Heart left ventricle (tissue), 16 donors: ENCODE measurements around the gene PIGP. TPM values are rescaled to one million over a fixed set of nuclear protein-coding genes. Genes with fewer than 3 reads are reported as not detected.

ENCODE experiments used
- ATAC-seq, 4 donors: fragments of 200-7000 bp; cut with Tn5 transposase; one replicate each; pipeline ENCODE4 v1.9.1; 2020 to 2022; ENCODE audit warnings: moderate library complexity in 4 of 4, mild to moderate bottlenecking in 3 of 4, moderate number of reproducible peaks in 1 of 4
- DNase-seq, 5 donors: peaks; one replicate each; pipeline ENCODE4 v3.0.0-alpha.2; 2020
- H3K27ac ChIP-seq, 12 donors: fragments of 200-600 bp; sonication (generic) in 4 of 12; one replicate each; pipeline versions ENCODE4 v1.5.0 to v1.8.0; 2016 to 2022; ENCODE audit warnings: mild to moderate bottlenecking in 2 of 12
- H3K27me3 ChIP-seq, 9 donors: fragments of 200-600 bp; sonication (generic) in 2 of 9; one replicate each; pipeline versions ENCODE4 v1.5.1 to v1.8.0; 2016 to 2022; ENCODE audit warnings: mild to moderate bottlenecking in 3 of 9
- H3K36me3 ChIP-seq, 9 donors: fragments of 200-600 bp; sonication (generic) in 2 of 9; one replicate each; pipeline versions ENCODE4 v1.5.0 to v1.8.0; 2018 to 2022; ENCODE audit warnings: mild to moderate bottlenecking in 2 of 9
- H3K4me1 ChIP-seq, 12 donors: fragments of 200-600 bp; sonication (generic) in 4 of 12; one replicate each; pipeline versions ENCODE4 v1.5.0 to v1.8.0; 2016 to 2022; ENCODE audit warnings: mild to moderate bottlenecking in 3 of 12
- H3K4me3 ChIP-seq, 12 donors: fragments of 200-600 bp; sonication (generic) in 4 of 12; one replicate each; pipeline versions ENCODE4 v1.5.0 to v1.8.0; 2017 to 2022; ENCODE audit warnings: mild to moderate bottlenecking in 9 of 12, moderate library complexity in 4 of 12
- H3K9me3 ChIP-seq, 12 donors: fragments of 200-600 bp; sonication (generic) in 4 of 12; one replicate each; pipeline versions ENCODE4 v1.5.0 to v1.8.0; 2016 to 2022; ENCODE audit warnings: mild to moderate bottlenecking in 1 of 12
- POLR2A ChIP-seq, 2 donors: fragments of 450-650 bp; IDR thresholded peaks; one replicate each; pipeline ENCODE4 v1.6.1; 2017; ENCODE audit warnings: antibody characterized with exemption in 2 of 2, mild to moderate bottlenecking in 2 of 2, moderate library complexity in 2 of 2
- WGBS, 4 donors: extraction: QIAGEN DNeasy Blood & Tissue Kit in 2 of 4; methylation state at CpG; one replicate each; pipeline versions ENCODE4 v1.1.5 to v1.1.7; 2013 to 2018; 5-methylcytosine and 5-hydroxymethylcytosine counted together
- intact Hi-C, 10 donors: fragments of 100-400 bp; cut with DNase I; formaldehyde crosslinking; loops; one replicate each; pipeline versions ENCODE4 v1.11.1 to v1.14.2; 2022
- polyA plus RNA-seq, 2 donors: library from polyadenylated mRNA; stranded (reverse); fragments of 200-250 nt; gene quantifications; one replicate each; pipeline ENCODE4 v1.2.3, GENCODE V29; 2013
- total RNA-seq, 9 donors: library from RNA; depleted of rRNA in 2 of 9; stranded (reverse); fragments of >200 nt in 2 of 9; fragmentation: NEBNext Ultra II Directional in 3 of 9; extraction: Animal tissue kit (Norgen Biotek cat#: 25700) in 3 of 9; gene quantifications; one replicate each; pipeline versions ENCODE4 v1.1.0 to v1.2.4, GENCODE V29; 2016 to 2023
- TF ChIP-seq, protein P1 (sequence below), 12 donors: fragments of 200-600 bp; sonication (generic) in 4 of 12; IDR thresholded peaks; one replicate each; pipeline versions ENCODE4 v1.5.0 to v1.8.0; 2018 to 2022; ENCODE audit warnings: antibody characterized with exemption in 12 of 12, mild to moderate bottlenecking in 5 of 12
- donor health status: ischemic (EF 13 %, LVEDD 7.1; RV severe dilation, severe dysfunction).
- donor health status: healthy with polysubstance abuse.
- donor health status: DM: no; HTN: yes; CAD: no.
- donor health status: DM: no; HTN: no; CAD: no.
- donor health status: ischemic (EF 25% LVEDD 6.9; RV normal size, moderate dysfunction).
- donor health status: ischemic (EF 25% LVEDD 5.7; RV mildly dilated, moderate dysfunction).
- donor health status: healthy.
- donor health status: DM: yes; HTN: yes; CAD: no.
- donor health status: ischemic (EF 35%, LVEDD 5.7; RV mildly dilated, moderate dysfunction).
- donor health status: nonischemic (EF 11% LVEDD 7.7; RV severe dilation, severe dysfunction).
- donor health status: DM: yes; HTN: yes; CAD: no.
- donor health status: PGD.
- donor health status: ischemic (EF 29% LVEDD 5.4; RV normal size, mild dysfunction).
- donor health status: nonischemic (EF 23%, LVEDD 6.1; RV moderate dilation, normal function).

Gene PIGP
- total and polyA plus RNA-seq, 11 donors: 30.7 to 44.9 (median 37.1) TPM

DNA sequence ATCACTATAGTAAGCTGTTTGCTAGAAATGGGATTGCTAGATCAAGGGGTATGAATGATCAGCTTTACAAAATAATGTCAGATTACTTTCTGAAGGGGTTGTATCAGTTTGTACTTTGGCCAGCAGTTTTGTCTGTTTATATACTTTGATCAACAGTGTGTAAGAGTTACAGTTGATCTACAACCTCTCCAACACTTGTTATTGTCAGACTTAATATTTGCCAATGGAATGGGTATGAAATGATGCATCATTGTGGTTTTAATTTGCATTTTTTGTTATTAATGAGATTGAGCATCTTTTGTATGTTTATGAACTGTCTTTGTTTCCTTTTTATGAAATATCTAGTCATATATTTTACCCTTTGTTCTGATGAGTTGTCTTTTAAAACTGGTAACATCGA is 4.5 kb upstream of the PIGP start:
- H3K9me3 ChIP-seq: peaks cover 0 to 27% (median 0%) of the 10 kb centered on the region in 12 donors
- TF ChIP-seq, protein P1, sequence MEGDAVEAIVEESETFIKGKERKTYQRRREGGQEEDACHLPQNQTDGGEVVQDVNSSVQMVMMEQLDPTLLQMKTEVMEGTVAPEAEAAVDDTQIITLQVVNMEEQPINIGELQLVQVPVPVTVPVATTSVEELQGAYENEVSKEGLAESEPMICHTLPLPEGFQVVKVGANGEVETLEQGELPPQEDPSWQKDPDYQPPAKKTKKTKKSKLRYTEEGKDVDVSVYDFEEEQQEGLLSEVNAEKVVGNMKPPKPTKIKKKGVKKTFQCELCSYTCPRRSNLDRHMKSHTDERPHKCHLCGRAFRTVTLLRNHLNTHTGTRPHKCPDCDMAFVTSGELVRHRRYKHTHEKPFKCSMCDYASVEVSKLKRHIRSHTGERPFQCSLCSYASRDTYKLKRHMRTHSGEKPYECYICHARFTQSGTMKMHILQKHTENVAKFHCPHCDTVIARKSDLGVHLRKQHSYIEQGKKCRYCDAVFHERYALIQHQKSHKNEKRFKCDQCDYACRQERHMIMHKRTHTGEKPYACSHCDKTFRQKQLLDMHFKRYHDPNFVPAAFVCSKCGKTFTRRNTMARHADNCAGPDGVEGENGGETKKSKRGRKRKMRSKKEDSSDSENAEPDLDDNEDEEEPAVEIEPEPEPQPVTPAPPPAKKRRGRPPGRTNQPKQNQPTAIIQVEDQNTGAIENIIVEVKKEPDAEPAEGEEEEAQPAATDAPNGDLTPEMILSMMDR (IDR thresholded peaks at IDR 0.05): no peak
- no peak for TF ChIP-seq POLR2A (IDR thresholded peaks at IDR 0.05)
- no peaks in the 10 kb centered on the region for H3K27me3 ChIP-seq
- H3K4me1 ChIP-seq: peaks cover 0 to 23% (median 11%) of the 10 kb centered on the region in 12 donors
- 90 to 100% (median 98%) methylated on average over 1 of the region's 1 CpG for WGBS, 4 donors
- no peak for ATAC-seq
- no peaks in the 10 kb centered on the region for H3K36me3 ChIP-seq
- H3K27ac ChIP-seq: no peak overlapping the region
- intact Hi-C loops: loop anchor here in 2 of 10 donors (5.0 to 10.0 kb wide), 2 partner anchors 83 to 85 kb away; no protein-coding TSS in a partner anchor
- DNase-seq: no peak
- no peak overlapping the region for H3K4me3 ChIP-seq

DNA sequence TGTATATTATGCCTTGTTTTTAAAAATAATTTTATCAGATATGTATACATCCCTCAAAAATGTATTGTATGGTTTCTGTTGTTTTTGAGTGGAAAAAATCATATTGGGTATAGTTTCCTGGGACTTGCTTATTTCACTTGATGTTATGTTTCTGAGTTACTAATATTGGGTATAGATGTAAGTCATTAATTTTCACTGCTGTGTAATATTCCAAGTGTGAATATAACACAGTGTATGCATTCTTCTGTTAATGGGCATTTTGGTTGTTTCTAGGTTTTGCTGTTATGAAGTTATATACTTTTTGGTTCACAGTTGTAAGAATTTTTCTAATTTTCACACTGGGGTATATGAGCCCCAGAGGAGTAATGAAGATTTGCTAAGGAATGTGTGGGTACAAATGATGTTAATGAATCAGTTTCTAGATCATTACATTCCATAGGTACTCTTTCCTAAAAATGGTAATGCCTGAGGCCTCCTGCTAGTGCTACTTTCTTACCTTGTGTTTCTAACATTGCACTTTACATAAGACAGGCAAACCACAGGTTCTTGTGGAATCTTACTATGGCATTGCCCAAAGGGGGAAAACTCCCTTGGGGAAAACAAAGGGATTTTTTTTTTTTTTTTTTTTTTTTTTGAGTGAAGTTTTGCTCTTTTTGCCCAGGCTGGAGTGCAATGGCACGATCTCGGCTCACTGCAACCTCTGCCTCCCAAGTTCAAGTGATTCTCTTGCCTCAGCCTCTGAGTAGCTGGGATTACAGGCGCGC is 3.4 kb upstream of the PIGP start:
- no peaks in the 10 kb centered on the region for H3K36me3 ChIP-seq
- H3K27me3 ChIP-seq: no peaks in the 10 kb centered on the region
- TF ChIP-seq, protein P1 (IDR thresholded peaks at IDR 0.05): no peak
- no peak for TF ChIP-seq POLR2A (IDR thresholded peaks at IDR 0.05)
- 97 to 99% (median 98%) methylated on average over 4 of the region's 4 CpGs for whole genome bisulfite sequencing, 4 donors
- H3K27ac ChIP-seq: no peak overlapping the region
- no peak for ATAC-seq
- peaks cover 0 to 27% (median 0%) of the 10 kb centered on the region in 12 donors for H3K9me3 ChIP-seq
- peaks cover 0 to 28% (median 17%) of the 10 kb centered on the region in 12 donors for H3K4me1 ChIP-seq
- DNase-seq: no peak
- no peak overlapping the region for H3K4me3 ChIP-seq
- intact Hi-C loops: loop anchor here in 2 of 10 donors (5.0 to 10.0 kb wide), 2 partner anchors 81 to 84 kb away; no protein-coding TSS in a partner anchor

DNA sequence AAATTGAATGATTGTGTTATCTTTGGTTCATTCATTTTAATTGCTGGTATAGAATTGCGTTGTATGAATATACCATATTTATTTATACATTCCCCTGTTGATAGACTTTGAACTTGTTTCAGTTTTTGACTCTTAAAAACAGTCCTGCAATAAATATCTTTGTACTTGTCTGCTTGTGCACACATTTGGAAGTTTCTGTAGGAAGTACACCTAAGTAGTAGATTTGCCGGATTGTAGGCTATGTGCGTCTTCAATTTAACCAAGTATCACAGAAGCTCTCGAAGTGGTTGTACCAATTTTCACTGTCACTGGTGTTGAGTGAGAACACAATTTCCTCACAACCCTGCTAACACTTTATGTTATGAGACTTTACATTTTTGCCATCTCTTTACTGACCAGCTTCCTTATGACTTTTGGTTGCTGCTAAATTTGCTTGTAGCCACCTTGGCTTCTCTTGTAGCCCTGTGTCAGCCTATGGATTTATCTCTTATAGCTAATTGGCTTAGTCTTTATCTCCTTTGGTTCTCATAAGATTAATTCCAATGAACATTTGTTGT is 2.4 kb upstream of the PIGP start:
- Histone ChIP-seq H3K4me3 (peak overlapping the region in 2 of 12 donors; percentile 12 to 80), H3K27ac (no peak overlapping the region), H3K9me3 (peaks cover 0 to 23% (median 0%) of the 10 kb centered on the region in 12 donors), H3K27me3 (no peaks in the 10 kb centered on the region), H3K4me1 (peaks cover 0 to 31% (median 18%) of the 10 kb centered on the region in 12 donors), H3K36me3 (no peaks in the 10 kb centered on the region)
- ATAC-seq (no peak), DNase-seq (no peak)
- intact Hi-C loops: loop anchor here in 2 of 10 donors (5.0 to 10.0 kb wide), 2 partner anchors 80 to 83 kb away; no protein-coding TSS in a partner anchor
- WGBS, 4 donors: 94 to 96% (median 96%) methylated on average over 4 of the region's 4 CpGs
- TF ChIP-seq, protein P1 (IDR thresholded peaks at IDR 0.05): no peak
- TF ChIP-seq POLR2A (IDR thresholded peaks at IDR 0.05): no peak

DNA sequence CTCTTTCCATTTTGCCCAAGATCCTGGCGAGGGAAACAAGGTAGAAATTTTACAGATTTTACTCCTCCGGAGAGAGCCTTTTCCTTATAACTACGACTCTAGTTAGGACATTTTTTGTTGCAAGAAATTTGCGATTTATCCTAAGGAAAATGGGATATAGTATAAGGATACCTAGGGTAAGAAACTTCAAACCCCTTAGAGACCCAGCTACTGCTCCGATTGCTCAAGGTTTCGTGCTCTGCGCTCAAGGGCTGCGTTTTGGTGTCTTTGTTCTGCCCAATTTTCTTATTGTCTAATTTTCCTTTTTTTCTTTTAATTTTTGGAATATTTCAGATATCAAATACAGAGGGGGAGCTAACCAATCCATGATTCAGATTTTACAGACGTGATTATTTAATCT is 1.7 kb upstream of the PIGP start:
- H3K27me3 ChIP-seq: no peaks in the 10 kb centered on the region
- DNase-seq: no peak
- H3K36me3 ChIP-seq: peaks cover 0 to 5% (median under 1%) of the 10 kb centered on the region in 9 donors
- intact Hi-C loops: loop anchor here in 4 of 10 donors (5.0 to 10.0 kb wide), 3 partner anchors 80 to 87 kb away; no protein-coding TSS in a partner anchor
- TF ChIP-seq POLR2A (IDR thresholded peaks at IDR 0.05): no peak
- TF ChIP-seq, protein P1 (IDR thresholded peaks at IDR 0.05): no peak
- 45 to 53% (median 50%) methylated on average over 9 of the region's 9 CpGs for WGBS, 4 donors
- H3K27ac ChIP-seq: peak overlapping the region in 8 of 12 donors; percentile 92 to 100 (median 99)
- H3K9me3 ChIP-seq: peaks cover 0 to 16% (median 0%) of the 10 kb centered on the region in 12 donors
- H3K4me1 ChIP-seq: peaks cover 0 to 31% (median 18%) of the 10 kb centered on the region in 12 donors
- no peak for ATAC-seq
- peak overlapping the region; percentile 67 to 96 (median 80) for H3K4me3 ChIP-seq
